ENCODE data around the gene MARVELD1.
"Not testable (repeated sequence)": the region's sequence is repeated elsewhere in the genome, so short reads cannot be mapped to it uniquely, and the experiment has no call there.

The MARVELD1 gene

DNA sequence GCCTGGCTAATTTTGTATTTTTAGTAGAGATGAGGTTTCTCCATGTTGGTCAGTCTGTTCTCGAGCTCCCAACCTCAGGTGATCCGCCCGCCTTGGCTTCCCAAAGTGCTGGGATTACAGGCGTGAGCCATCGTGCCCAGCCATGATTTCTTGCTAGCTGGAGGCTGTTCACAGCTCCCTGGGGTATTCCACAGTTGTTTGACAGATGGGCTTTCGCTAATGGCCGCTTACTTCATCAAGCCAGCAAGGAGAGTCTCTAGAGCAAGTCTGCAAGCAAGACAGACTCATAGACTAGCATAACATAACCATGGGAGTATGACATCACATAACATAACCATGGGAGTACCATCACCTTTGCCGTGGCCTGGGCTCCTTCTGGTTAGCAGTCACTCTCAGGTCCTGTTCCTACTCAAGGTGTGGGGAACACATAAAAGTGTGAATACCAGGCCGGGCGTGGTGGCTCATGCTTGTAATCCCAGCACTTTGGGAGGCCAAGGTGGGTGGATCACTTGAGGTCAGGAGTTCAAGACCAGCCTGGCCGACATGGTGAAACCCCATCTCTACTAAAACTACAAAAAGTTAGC, 15.4 kb upstream of the MARVELD1 start:
- DNase-seq, result not testable (repeated sequence)

- DNase-seq, result peak; percentile 73
Measured at GRCh38 chr10:97701438-97702069, 12.0 kb upstream of the MARVELD1 start.

- no peak for DNase-seq
Measured at GRCh38 chr10:97703398-97704067, 10.0 kb upstream of the MARVELD1 start.

- no peak for DNase-seq
Measured at GRCh38 chr10:97704341-97704740, 9.2 kb upstream of the MARVELD1 start.

DNA sequence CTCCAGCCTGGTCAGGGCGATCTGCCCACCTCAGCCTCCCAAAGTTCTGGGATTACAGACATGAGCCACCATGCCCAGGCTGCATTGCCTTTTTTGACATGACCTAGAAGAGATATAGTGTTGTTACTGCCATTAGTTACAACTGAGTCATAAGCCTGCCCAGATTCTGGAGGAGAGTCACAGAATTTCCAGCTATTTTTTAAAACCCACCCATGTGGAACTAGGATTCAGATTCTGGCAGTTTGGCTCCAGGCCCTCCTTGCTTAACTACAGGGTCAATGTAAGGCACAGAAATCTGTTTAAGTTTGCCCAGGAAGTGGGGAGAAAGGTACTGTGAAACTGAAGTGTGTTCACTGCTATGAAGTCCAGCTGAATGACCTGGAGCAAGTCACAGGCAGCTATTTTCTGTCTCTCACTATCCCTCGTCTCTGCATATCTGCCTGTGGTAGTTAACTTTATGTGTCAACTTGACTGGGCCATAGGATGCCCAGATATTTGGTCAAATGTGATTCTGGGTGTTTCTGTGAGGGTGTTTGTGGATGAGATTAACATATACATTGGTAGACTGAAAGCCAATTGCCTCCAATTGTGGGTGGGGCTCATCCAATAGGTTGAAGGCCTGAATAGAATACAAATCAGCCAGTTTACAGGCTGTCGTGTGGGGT, 8.4 kb upstream of the MARVELD1 start:
- DNase-seq, result no peak

DNA sequence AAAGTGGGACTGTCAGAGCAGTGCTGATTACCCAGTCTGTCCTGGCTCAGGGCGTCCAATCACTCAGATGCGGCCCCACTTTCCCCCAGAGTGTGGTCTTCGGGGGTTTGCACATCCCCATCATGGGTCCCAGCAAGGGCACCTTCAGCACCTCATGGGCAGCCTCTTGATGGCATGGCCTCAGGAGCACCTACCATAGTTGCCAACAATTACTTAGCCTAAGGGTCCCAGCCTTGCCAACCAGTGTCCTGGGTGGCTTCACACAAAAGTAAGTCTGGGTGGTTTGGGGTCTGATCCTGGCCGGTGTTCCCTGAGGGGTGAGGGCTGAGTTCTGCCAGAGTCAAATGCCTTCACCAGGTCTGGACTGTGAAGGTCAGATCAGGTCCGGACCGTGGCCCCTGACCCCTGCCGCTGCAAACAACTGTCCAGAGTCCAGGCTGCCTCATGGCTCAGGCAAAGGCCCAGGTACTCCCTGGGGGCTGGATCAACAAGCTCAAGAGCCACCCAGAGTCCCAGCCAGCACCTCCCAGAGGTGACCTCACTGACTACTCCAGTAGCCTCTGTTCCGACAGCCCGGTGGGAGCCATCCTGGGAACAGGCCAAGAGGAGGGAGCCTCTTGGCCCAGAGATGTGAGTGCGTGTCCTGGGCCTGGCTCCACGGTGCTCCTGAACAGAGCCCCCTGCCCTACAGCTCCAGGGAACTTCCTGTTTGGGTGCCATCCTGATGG, 6.2 kb upstream of the MARVELD1 start:
- DNase-seq, result no peak

- no peak for DNase-seq
Measured at GRCh38 chr10:97708167-97708566, 5.4 kb upstream of the MARVELD1 start.

DNA sequence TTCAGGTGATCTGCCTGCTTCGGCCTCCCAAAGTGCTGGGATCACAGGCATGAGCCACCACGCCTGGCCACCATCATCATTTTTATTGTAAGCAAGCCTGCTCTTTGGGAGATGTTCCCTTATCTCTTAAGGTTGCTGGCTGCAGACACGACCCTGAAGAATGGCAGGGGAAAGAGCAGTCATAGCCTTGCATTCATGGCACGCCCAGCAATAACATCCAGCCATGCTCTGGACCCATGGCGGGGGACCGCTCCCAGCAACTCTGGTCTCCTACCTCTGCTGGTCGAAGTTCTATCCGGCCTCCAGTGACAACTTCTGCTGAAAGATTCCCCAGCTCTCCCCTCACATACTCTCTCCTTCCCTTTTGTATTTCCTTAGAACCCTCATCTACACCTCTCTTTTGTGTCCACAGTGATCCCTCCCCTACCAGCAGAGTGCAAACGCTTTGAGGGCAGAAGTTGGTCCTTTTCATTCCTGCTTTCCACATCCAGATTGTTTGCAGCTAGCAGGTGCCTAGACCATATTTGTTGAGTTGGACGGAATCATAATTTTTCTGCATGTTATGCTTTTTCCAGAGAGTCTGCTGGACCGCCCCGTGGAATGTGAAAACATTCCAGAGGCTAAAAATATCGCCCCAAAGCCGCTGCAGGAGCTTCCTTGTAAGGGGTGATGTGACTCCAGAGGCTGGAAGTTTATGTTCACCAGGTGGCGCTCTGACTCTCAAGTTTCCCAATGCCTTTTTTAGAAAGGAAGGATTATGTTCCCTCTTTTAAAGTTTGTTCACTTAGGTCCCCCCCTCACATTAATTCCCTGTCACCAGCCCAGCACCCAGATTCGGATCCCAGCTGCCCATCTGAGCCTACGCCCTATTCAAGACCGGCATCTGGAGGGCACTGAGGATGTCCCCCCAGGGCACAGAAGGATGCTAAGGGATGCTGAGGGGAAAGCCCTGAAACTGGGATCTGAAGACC, 4.3 kb upstream of the MARVELD1 start:
- DNase-seq, result peak; percentile 66

GRCh38 chr10:97711640-97712572, 1.6 kb upstream of the MARVELD1 start:
- peak; percentile 40 for DNase-seq

DNA sequence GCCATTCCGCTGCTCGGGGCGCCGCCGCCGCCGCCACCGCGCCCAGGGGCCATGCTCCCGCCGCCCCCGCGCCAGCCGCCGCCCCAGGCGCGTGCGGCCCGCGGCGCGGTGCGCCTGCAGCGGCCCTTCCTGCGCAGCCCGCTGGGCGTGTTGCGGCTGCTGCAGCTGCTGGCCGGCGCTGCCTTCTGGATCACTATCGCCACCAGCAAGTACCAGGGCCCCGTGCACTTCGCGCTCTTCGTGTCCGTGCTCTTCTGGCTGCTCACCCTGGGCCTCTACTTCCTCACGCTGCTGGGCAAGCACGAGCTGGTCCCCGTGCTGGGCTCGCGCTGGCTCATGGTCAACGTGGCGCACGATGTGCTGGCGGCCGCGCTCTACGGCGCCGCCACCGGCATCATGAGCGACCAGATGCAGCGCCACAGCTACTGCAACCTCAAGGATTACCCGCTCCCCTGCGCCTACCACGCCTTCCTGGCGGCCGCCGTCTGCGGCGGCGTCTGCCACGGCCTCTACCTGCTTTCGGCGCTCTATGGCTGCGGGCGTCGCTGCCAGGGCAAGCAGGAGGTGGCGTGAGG, 383 bp downstream of the MARVELD1 start:
- DNase-seq, result peak; percentile 79

GRCh38 chr10:97714401-97715258, 1.1 kb downstream of the MARVELD1 start:
- DNase-seq, result peak; percentile 76

GRCh38 chr10:97715259-97715874, 1.8 kb downstream of the MARVELD1 start:
- no peak for DNase-seq

DNA sequence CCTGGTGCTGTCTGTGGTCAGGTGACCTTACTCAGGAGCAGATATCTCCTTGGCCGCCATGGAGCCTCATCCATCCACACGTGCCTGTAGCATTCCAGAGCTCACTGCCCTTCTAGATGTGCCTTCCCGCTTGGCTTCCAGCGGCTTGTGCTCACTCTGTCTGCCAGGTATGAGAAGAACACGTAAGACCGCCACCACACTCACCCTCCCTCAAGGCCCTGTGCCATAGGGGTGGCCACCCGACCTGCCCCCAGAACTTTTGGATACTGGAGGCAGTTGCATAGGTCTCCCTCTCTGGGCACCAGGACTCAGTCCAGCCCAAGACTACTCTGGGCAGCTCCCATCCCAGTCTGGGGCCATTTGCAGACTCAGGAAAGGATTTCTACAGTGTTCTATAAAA, 4.1 kb downstream of the MARVELD1 start:
- no peak for DNase-seq

GRCh38 chr10:97718178-97718577, 4.6 kb downstream of the MARVELD1 start:
- peak; percentile 55 for DNase-seq

GRCh38 chr10:97718659-97719142, 5.2 kb downstream of the MARVELD1 start:
- no peak for DNase-seq

DNA sequence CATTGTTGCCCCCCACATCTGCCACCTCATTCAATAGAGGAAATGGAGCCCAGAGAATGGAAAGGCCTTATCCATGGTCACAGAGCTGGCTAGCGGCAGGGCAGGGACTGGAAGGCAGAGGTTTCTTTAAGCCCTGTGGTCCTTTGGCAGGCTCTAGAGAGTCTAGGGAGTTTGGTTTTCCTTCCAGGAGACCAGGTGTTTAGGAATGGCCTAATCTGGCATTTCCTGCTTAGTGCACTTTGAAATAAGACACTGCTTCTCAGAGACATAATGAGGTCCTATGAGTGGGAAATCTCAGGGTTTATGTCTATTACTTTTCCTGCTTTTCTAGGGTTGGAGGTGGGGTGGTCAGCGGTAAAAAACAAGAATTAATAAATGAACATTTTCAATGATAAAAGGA, 6.1 kb downstream of the MARVELD1 start:
- no peak for DNase-seq

DNA sequence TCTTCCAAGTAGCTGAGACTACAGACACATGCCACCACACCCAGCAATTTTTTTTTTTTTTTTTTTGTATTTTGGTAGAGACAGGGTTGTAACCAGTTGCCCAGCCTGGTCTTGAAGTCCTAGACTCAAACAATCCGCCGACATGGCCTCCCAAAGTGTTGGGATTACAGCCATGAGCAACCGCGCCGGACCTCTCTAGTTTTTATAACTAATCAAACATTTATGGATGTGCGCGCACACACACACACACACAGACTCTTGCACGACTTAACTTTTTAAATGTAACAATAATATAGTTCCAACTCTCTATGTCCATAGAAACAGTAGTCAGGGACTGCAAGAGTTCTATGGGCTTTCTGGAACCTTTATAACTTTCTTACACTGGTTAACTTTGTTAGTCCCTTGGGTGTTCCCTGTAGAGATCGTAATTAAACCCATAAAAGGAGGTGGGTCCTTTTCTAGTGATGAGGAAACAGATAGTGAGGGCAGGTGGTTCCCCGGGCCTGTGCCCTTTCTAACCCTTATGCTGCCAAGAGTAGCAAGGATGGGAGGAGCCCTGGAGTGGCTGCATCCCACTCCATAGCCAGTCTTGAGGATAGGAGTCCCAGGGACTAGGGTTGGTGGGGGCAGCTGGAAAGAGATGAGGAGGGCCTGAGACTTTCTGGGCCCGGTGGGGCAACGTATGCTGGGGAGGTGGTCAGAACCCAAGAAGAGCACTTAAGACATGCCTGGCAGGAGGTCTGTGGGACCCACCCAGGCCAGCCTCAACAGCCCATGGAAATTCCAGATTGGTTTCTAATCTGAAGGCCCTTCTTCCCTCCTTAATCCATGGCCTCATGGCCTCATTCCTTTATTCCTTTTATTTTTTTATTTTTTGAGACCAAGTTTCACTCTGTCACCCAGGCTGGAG, 8.6 kb downstream of the MARVELD1 start:
- DNase-seq, result no peak

GRCh38 chr10:97723001-97723400, 9.5 kb downstream of the MARVELD1 start:
- peak; percentile 50 for DNase-seq

Data from inflammatory macrophage treated with lipopolysaccharide for 4 hours (primary cell).